ENCODE results near the gene DCC.

DCC gene

DNA sequence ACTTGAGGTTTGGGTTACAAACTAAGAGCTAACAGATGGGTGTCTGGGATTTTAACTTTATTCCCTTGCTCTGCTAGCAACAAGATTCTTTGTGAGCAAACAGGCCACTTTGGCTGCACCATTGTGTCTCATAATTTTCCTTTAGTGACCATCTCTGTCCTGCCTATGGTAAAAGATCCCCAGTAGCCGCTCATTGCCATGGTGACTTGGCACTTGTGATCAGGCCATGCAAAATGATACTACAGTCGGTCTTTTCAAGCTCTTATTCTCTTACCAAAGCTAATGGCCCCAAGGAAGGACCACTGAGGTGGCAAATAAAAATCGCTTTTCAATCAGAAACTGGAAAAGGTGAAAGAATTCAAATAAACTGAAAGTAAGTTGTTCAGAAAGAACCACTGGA is 1047.6 kb downstream of the DCC start:
- intact Hi-C loops (cut with DNase I; ENCODE audit: low total_unique reads), result no loop called here
- H3K27ac ChIP-seq, result no peak overlapping the region
- no peaks in the 10 kb centered on the region for H3K4me1 ChIP-seq
- TF ChIP-seq, protein P1, sequence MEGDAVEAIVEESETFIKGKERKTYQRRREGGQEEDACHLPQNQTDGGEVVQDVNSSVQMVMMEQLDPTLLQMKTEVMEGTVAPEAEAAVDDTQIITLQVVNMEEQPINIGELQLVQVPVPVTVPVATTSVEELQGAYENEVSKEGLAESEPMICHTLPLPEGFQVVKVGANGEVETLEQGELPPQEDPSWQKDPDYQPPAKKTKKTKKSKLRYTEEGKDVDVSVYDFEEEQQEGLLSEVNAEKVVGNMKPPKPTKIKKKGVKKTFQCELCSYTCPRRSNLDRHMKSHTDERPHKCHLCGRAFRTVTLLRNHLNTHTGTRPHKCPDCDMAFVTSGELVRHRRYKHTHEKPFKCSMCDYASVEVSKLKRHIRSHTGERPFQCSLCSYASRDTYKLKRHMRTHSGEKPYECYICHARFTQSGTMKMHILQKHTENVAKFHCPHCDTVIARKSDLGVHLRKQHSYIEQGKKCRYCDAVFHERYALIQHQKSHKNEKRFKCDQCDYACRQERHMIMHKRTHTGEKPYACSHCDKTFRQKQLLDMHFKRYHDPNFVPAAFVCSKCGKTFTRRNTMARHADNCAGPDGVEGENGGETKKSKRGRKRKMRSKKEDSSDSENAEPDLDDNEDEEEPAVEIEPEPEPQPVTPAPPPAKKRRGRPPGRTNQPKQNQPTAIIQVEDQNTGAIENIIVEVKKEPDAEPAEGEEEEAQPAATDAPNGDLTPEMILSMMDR (IDR thresholded peaks at IDR 0.05), result no peak
- DNase-seq, result no peak
- H3K9me3 ChIP-seq, result no peaks in the 10 kb centered on the region
- no peak overlapping the region for H3K4me3 ChIP-seq
- H3K36me3 ChIP-seq, result no peaks in the 10 kb centered on the region
- no peaks in the 10 kb centered on the region for H3K27me3 ChIP-seq

GRCh38 chr18:53402670-53403069 is 1062.7 kb downstream of the DCC start:
- DNase-seq, result no peak
- no peak overlapping the region for H3K27ac ChIP-seq
- H3K9me3 ChIP-seq, result no peaks in the 10 kb centered on the region
- H3K36me3 ChIP-seq, result no peaks in the 10 kb centered on the region
- no peak overlapping the region for H3K4me3 ChIP-seq
- intact Hi-C loops (cut with DNase I; ENCODE audit: low total_unique reads), result no loop called here
- H3K27me3 ChIP-seq, result no peaks in the 10 kb centered on the region
- H3K4me1 ChIP-seq, result no peaks in the 10 kb centered on the region
- TF ChIP-seq, protein P1 (IDR thresholded peaks at IDR 0.05), result no peak

DNA sequence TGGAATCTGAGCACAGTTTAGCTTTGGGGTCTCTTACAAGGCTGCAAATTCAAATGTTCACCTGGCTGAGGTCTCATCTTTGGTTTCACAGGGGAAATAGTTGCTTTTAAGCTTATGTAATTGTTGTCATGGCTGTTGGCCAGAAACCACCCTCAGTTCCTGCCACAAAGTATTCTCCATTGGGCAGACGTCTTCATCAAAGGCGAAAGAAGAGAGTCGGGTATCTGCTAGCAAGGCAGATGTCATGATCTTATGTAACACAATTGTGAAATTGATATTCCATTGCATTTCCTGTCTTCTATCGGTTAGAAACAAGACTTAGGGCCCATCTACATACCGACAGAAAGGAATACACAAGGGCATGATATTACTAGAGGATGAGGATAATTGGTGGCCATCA is 1068.3 kb downstream of the DCC start:
- Histone ChIP-seq H3K27me3 (no peaks in the 10 kb centered on the region), H3K4me3 (no peak overlapping the region), H3K27ac (no peak overlapping the region), H3K4me1 (no peaks in the 10 kb centered on the region), H3K9me3 (peaks cover 0 to 3% (median 0%) of the 10 kb centered on the region in 3 donors), H3K36me3 (no peaks in the 10 kb centered on the region)
- TF ChIP-seq, protein P1 (IDR thresholded peaks at IDR 0.05), result no peak
- DNase-seq, result no peak
- intact Hi-C loops (cut with DNase I; ENCODE audit: low total_unique reads), result no loop called here

DNA sequence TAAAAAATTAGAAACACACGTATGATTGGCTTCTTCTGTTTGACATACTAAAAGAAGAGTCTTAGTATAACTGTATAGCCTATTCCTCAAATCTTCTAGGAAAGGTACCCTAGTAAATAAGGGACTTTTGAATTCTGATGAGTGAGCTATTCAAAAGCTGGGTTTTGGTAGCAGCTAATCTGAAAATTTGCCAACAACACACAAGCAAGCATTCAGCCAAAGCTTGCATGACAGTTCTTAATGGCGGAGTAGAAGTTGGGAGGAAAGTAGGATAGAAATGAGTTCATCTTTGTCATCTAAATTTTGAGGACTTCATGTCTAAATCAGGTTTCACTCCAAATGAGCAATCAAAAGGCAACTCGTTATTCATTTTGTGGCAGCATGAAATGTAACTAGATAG is 1071.5 kb downstream of the DCC start:
- intact Hi-C loops (cut with DNase I; ENCODE audit: low total_unique reads), result no loop called here
- TF ChIP-seq, protein P1 (IDR thresholded peaks at IDR 0.05), result no peak
- H3K4me1 ChIP-seq, result no peaks in the 10 kb centered on the region
- no peaks in the 10 kb centered on the region for H3K27me3 ChIP-seq
- peaks cover 0 to 3% (median 0%) of the 10 kb centered on the region in 3 donors for H3K9me3 ChIP-seq
- DNase-seq, result no peak
- H3K4me3 ChIP-seq, result no peak overlapping the region
- no peak overlapping the region for H3K27ac ChIP-seq
- no peaks in the 10 kb centered on the region for H3K36me3 ChIP-seq

GRCh38 chr18:53417003-53417402 is 1077.0 kb downstream of the DCC start:
- H3K9me3 ChIP-seq, result no peaks in the 10 kb centered on the region
- H3K36me3 ChIP-seq, result no peaks in the 10 kb centered on the region
- H3K4me3 ChIP-seq, result no peak overlapping the region
- no peak for DNase-seq
- H3K27me3 ChIP-seq, result no peaks in the 10 kb centered on the region
- no peaks in the 10 kb centered on the region for H3K4me1 ChIP-seq
- no peak overlapping the region for H3K27ac ChIP-seq
- intact Hi-C loops (cut with DNase I; ENCODE audit: low total_unique reads), result no loop called here
- TF ChIP-seq, protein P1 (IDR thresholded peaks at IDR 0.05), result no peak

- intact Hi-C loops (cut with DNase I; ENCODE audit: low total_unique reads), result no loop called here
- Histone ChIP-seq H3K4me3 (no peak overlapping the region), H3K36me3 (no peaks in the 10 kb centered on the region), H3K27ac (no peak overlapping the region), H3K4me1 (no peaks in the 10 kb centered on the region), H3K27me3 (no peaks in the 10 kb centered on the region), H3K9me3 (no peaks in the 10 kb centered on the region)
- no peak for DNase-seq
- TF ChIP-seq, protein P1 (IDR thresholded peaks at IDR 0.05), result no peak
Measured at GRCh38 chr18:53421869-53422268, 1081.9 kb downstream of the DCC start.

All from tibial artery (tissue), 4 donors.